HG03103 (cell line): ENCODE results near the gene NPAS3.

Source experiments
- ATAC-seq: cut with Tn5 transposase; IDR thresholded peaks from one replicate; pipeline ENCODE4 v1.9.1; 2021; ENCODE audit warnings: low read depth; ENCODE audit not compliant: unreplicated experiment

NPAS3 gene

GRCh38 chr14:33291529-33292104, 352.9 kb downstream of the NPAS3 start:
- no peak for ATAC-seq

DNA sequence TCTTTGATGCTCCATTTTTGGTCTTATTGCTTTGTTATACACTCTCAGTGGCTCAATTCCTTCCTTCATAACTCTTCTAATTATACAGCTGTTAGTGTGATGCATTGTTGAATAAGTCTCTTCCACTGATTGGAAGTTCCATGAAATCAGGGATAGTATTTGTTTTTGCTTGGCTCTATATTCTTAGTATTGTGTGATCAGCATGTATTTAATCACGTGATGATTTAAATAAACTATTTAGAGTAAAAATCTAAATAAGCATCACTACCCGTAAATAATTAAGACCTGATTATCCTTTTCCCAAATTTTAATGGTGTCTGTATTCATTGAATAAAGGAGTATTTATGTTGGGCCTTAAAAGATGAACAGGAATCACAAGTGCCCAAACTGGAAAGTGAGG, 355.7 kb downstream of the NPAS3 start:
- ATAC-seq: no peak

GRCh38 chr14:33297565-33297964, 358.9 kb downstream of the NPAS3 start:
- ATAC-seq: no peak

GRCh38 chr14:33307691-33308251, 369.1 kb downstream of the NPAS3 start:
- ATAC-seq: no peak

DNA sequence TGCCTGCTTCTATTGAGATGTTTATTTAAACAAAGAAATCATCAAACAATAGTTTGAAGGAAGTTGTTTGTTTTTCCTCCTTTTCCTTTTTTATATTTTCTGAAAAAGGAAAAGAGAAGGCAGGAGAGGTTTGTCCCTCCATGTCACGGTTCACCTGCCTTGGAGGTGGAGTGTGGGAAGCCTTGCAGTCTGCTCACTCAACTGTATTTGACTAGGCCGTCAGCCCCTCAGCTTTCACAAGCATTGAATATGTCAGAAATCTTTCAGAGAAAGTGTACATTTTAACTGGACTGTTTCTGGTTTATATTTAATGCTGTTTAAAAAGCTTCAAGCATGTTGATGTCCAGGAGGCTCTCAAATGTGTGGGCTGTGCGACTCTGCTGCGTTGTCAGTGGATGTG, 370.4 kb downstream of the NPAS3 start:
- ATAC-seq: no peak

- ATAC-seq: no peak
Observed at GRCh38 chr14:33315217-33315616, 376.5 kb downstream of the NPAS3 start.

- ATAC-seq: no peak
Observed at GRCh38 chr14:33315721-33316120, 377.0 kb downstream of the NPAS3 start.

DNA sequence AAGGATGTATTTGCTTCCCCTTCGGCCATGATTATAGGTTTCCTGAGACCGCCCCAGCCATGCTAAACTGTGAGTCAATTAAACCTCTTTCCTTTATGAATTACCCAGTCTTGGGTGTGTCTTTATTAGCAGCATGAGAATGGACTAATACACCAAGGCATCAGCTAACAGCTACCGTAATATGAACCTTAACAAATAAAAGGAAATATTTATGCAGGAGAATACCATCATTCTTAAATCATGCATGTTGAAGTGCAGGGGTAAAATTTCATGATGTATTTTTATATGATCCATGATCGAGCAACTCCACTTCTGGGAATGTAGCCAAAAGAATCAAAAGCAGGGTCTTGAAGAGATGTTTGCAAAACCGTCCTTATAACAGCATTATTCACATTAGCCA, 379.0 kb downstream of the NPAS3 start:
- ATAC-seq: no peak

DNA sequence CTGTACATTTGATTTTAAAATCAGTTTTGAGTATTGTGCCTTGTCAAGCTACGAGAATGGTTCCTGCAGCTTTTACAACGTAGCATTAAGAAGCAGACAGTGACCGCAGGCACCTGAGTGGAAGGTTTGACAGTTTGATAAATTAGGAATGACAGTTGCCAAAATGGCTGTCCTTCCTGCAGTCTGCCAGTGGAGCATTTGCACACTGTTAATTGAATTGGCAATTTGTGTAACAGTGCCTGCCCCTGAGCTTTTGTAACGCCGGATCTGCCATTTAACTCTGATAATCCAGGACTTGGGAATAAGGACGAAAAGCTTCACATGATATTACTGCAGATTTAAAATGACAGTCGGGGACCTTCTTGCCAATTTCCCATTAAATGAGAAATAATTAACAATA, 385.3 kb downstream of the NPAS3 start:
- no peak for ATAC-seq

DNA sequence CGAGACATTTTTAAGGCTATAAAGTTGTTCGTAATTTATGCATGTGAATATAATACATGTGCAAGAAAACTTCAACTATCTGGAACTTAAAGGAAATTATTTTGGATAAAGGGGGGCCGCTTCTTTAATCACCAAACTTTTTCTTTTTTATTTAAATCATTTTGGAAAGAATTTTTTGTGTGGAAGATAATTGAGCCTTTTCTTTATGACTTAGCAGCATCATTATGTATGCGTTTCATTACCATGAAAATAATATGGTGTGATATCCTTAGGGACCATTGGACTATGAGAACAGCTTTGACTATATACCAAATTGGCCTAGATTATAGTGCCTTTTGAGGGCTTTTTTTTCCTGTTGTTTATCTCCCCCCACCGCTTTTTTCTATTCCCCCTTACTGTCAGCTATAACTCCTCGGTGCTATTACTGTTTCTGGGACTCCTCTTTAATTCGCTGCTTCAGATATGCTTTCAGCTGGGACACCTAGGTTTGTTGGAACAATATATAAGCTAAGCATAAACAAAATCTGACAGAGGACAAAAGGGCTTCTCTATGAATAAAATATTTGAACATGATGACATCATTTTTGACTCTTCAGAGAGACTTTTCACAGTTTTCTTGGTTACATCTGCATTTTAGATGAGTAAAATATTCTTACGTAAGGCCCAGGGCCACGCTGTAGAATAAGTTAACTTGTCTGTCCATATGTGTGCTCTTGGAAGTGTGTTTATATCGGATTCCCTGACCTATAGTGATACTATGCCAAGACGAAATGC, 392.7 kb downstream of the NPAS3 start:
- no peak for ATAC-seq

DNA sequence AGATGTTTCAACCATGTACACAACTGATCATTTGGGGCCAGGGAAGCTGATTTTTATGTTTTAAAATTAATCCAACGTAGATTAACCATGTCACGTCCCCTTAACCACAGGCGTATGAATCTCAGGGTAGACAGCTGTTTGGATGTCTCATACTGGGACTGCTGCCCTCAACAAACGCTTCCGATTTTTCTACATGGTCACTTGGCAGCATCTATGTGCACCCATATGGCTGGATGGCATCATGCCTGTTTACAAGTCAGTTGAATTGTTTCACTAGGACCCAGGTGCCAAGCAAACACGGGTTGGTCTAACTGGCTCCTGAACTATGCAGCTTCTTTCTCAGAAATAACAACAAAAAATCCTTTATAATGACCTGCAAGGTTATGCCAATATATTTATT, 393.8 kb downstream of the NPAS3 start:
- ATAC-seq: no peak

- no peak for ATAC-seq
Observed at GRCh38 chr14:33335366-33335765, 396.7 kb downstream of the NPAS3 start.

- no peak for ATAC-seq
Observed at GRCh38 chr14:33342299-33342974, 403.8 kb downstream of the NPAS3 start.

DNA sequence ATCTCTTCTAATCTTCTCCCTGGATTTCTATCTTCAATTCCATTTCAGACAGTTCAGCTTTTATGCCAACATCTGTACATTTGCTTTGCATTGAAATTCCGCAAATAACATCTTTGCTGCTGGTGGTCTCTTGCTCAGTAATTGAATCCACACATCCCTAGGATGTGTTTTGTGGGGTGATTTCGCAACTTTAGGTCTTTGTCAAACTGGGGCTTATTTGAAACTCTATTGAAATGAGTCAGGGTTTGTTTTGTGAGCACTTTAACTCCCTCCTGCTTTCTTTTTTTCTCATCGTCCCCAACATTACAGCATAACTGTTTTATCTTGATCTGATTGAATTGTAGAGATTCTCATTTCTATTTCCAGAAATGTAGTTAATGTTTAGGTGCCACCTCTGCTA, 404.3 kb downstream of the NPAS3 start:
- ATAC-seq: no peak

DNA sequence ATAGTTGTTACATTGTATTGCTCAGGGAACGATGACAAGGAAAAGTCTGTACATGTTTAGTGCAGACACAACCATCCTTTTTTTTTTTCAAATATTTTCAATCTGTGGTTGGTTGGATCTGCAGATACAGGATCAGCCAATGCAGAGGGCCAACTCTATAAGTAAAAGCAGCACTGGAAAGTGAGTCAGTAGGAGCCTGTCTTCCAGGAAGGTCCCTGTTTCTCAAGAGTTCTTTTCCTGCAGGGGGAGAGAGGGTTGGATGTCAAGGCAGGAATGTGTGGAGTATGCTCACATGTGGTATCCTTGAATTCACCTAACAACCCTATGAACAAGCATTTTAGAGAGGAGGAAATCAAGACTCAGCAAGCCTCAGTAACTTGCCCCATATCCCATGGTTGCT, 409.1 kb downstream of the NPAS3 start:
- ATAC-seq: no peak

DNA sequence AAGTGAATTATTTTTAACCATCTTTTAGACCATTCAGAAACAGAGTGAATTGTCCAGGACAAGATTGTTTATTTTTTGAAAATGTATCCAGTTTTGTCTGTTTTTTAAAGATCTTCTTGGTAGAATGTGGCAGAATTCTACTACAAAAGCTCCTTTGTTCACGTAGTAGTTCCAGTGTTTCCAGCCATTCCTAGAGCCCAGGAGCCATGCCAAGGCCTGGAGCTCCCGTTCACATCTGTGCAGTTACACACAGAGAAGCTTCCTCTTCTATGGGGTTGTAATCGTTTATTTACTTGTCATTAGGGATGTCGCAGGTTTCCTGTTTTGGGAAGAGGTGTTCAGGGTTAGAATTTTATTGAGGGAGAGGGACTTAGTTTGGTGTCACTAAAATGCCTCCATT, 409.8 kb downstream of the NPAS3 start:
- ATAC-seq: no peak

- ATAC-seq: no peak
Observed at GRCh38 chr14:33349871-33350270, 411.2 kb downstream of the NPAS3 start.

DNA sequence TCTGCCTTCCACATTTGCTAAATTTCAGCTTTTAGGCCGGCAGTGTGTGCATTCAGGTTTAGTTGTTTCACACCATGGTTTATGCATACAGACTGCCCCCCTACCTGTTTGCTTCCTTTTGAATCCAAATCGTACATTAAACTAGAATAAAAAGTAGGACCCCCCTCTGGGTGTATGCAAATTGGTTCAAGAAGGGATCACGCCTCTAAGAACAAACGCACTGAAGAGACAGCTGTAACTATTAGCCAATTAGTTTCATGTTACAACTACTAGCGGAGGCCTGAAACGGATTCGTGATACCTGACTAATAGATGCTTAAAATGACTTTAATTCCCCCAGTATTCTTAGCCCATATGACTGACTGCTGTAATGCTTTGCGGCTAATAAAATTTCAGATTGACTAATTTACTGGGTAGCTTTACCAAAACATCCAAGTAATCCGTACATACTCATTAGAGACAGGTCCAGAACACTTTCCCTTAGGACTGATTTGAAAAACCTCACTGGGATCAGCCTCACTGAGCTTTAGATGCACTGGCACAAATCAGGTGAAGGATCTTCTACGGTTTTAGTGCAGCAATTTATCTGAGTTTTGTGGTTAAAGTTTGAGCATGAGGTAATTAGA, 411.8 kb downstream of the NPAS3 start:
- ATAC-seq: no peak

GRCh38 chr14:33352821-33353220, 414.1 kb downstream of the NPAS3 start:
- ATAC-seq: no peak

DNA sequence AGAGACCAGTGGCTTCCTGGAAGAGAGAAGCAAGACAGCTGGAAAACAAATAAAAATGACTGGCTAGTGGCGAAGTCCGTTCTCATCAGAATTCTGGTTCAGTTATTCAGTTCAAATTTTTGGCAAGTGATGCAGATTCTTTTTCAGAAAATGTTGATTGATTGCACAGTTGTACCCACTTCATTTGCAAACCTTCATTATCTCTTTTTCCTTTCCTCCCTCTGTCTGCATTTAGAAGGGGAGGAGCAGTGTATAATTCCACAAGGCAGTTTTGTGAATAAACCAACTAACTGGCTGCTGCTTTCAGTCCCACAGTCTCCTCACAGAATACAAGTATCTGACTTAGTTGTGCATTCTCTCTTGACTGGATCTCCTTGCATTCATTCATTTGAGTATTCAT, 417.5 kb downstream of the NPAS3 start:
- ATAC-seq: no peak
